ENCODE data around the gene HTR4. TPM values are rescaled to one million over a fixed set of nuclear protein-coding genes. Genes with fewer than 3 reads are reported as not detected.

Gene HTR4
- polyA plus RNA-seq, 12 donors, result not detected

GRCh38 chr5:148663509-148663908, 9.2 kb upstream of the HTR4 start:
- DNase-seq, result no peak

DNA sequence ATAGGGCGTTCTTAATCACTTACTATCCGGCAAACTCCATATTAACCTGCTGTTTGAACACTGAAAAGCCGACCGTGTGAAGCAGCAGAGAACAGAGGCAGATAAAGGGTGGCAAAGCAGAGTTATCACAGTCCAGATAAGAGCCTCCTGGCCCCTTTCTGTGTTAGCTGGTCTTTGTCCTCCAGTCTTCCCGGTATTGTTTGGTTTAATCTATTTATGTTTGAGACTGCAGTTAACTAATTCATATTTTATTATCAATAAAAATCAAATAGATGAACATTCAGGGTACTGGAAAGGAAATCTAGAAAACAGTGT, 6.0 kb upstream of the HTR4 start:
- no peak for DNase-seq

DNA sequence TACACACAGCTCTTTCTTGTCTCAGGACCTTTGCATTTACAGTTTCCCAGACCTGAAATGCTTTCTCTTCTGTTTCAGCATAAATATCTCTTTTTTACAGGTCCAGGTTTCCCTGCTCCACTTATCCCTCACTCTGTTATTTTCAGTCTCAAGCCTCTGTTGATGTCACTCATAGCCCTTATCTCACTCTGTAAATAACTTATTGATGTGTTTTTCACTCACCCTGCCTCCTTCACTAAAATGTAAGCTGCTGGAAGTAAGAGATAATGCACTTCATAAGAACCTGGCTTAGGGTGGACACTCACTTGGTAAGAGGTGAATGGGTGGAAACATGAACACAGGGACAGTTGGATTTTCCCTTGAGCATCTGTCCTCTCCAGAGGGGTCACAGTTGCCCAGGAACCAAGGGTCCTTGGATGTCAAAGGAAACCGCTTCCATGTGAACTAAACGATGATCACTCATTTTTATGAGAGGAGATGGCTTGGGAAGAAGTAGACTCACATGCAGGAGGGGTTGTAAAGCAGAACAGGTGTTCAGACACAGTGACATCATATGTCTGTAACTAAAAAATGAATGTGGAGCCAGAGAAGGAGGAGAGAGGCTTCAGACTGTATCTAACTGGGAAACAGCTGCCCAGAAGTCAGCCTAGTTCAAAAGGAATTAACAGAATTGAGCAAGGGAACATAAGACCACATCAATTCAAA, 5.5 kb upstream of the HTR4 start:
- no peak for DNase-seq

DNA sequence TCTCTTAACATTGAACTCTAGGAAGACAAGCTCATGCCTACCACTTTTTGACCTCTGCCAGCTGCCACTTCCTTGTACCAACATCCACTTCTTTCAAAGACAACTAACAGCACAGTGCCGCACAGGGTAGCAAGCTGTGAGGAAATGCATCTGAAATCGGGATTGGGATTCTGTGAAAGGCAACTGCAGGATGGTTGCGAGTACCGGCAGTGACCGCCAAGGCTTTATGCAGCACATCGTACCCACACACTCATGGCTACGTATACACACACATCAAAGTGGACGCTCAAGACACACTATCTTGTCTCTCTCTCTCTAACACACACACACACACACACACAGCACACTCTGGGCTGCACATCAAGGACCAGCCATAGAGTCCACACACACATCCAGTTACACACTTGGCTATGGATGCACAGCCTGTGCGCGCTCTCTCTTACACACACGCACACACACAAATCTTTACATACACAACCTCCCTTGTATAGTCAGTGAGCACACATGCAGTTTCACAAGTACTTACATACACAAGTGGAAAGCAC, 964 bp downstream of the HTR4 start:
- DNase-seq, result no peak

- no peak for DNase-seq
Measured at GRCh38 chr5:148651528-148651927, 2.8 kb downstream of the HTR4 start.

- DNase-seq, result no peak
Measured at GRCh38 chr5:148645527-148645926, 8.8 kb downstream of the HTR4 start.

GRCh38 chr5:148641735-148642134, 12.6 kb downstream of the HTR4 start:
- no peak for DNase-seq

DNA sequence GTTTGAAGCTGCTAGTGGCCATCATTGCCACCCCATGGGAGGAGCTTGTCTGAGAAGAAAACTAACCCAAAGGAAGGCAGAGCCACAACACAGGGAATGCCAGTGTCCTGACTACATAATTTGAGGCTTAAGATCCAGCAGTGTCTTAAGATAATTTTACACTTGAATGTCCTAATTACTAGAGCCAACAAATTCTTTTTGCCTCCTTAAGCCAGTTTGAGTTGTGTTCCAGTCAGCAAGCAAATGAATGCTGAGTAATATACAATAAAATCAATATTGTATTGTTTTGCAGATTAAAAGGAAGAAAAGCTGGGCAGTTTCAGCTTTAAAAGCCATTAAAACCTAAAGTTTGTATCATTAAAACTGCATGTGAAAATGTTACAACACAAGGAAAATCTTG, 13.9 kb downstream of the HTR4 start:
- DNase-seq, result no peak

- DNase-seq, result no peak
Measured at GRCh38 chr5:148639081-148639480, 15.2 kb downstream of the HTR4 start.

DNA sequence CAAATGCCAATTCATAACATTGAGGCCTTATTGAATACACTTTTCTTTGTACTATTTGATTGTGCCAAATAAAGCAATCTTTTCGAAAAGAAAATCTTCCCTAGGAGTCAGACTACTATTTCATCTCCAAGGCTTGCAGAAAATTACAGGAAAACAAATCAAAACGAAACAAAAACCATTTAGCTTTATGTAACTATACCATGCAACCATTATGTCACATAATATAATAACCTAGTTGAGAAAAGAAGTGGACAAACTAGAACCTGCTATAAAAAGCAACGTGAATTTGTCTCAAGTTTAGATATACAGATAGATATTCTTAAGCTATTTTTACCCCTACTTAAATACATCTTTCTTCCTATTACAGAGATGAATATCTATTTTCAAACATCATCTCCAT, 18.0 kb downstream of the HTR4 start:
- no peak for DNase-seq

GRCh38 chr5:148635321-148636083, 18.8 kb downstream of the HTR4 start:
- DNase-seq, result no peak

DNA sequence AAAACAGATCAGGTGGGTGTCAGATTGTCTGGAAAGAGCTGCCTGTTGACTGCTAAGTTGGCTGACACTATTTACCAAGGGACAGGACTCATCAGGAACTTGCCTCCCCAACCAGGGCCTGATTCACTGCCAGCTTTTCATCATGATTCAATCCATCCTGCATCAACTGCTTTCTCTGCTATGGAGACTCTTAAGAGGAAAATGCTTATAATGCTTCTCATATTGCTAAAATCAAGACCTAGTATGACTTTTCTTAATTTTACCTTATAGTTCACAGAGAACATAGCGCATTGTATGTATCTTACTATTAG, 21.3 kb downstream of the HTR4 start:
- no peak for DNase-seq

GRCh38 chr5:148632255-148633066, 21.9 kb downstream of the HTR4 start:
- no peak for DNase-seq

- DNase-seq, result no peak
Measured at GRCh38 chr5:148626986-148627385, 27.3 kb downstream of the HTR4 start.

- DNase-seq, result no peak
Measured at GRCh38 chr5:148626081-148626613, 28.2 kb downstream of the HTR4 start.

DNA sequence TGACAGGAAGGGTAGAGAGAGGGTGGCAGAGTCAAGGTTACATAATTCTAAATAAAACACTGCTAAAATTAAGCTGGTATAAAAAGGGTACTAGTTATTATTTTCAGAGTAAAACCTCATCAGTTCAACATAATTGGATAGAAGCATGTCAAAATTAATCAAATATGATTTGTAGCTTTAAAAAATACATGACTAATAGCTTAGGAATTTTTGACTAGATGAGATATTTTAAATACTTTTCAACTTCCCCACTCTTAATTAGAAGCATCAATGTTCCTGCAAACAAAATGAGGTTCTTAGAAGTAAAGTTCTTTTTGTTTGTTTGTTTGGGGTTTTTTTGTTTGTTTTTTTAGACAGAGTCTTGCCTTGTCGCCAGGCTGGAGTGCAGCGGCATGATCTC, 29.1 kb downstream of the HTR4 start:
- no peak for DNase-seq

GRCh38 chr5:148623741-148624140, 30.6 kb downstream of the HTR4 start:
- DNase-seq, result no peak

GRCh38 chr5:148623101-148623500, 31.2 kb downstream of the HTR4 start:
- no peak for DNase-seq

- no peak for DNase-seq
Measured at GRCh38 chr5:148620696-148621095, 33.6 kb downstream of the HTR4 start.

DNA sequence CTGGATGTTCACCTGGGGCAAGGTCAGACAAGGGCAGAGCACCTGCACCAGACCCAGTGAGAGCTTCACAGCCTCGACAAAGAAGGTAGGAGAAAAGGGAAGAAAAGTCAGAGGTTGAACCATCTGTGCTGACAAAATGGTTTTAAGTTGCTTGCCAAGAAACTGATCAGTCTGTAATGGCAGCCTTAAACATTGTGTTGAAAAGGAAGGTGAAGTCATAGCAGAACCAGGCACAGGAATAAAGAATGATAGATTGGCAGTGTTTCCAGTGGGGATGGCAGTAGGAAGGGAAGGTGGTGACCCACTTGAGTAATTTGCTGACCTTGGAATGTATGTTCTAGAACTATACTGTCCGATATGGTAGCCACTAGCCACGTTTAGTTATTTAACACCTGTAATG, 34.2 kb downstream of the HTR4 start:
- no peak for DNase-seq

DNA sequence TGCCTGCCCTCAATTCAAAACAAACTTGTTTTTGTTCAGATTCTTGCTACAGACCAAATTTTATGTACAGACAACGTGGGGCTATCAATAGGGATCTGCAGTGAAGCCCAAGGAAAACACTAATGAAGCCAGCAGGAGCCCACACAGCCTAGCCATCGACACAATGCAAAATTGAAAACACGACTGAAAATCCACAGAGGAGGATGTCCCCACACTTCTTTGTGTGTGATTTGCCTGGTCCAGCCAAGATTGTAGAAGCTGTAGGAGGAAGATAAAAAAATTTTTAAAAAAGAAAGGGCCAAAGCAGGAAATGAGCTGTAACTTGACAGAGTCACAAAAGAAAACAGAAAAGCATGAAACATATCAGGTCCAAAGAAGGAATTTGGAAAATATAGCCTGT, 34.8 kb downstream of the HTR4 start:
- no peak for DNase-seq

- DNase-seq, result no peak
Measured at GRCh38 chr5:148615644-148616275, 38.6 kb downstream of the HTR4 start.

Data from muscle of arm (tissue), 12 donors.